ENCODE measurements around the gene CALN1.
"Not testable (repeated sequence)": the region's sequence is repeated elsewhere in the genome, so short reads cannot be mapped to it uniquely, and the experiment has no call there.

CALN1 gene

GRCh38 chr7:71739520-71740173, 672.5 kb downstream of the CALN1 start:
- DNase-seq (ENCODE audit: low read depth) = no peak

GRCh38 chr7:71737931-71738540, 674.1 kb downstream of the CALN1 start:
- DNase-seq (ENCODE audit: low read depth) = not testable (repeated sequence)

- no peak for DNase-seq (ENCODE audit: low read depth)
These were observed 676.1 kb downstream of the CALN1 start for GRCh38 chr7:71735961-71736556.

- DNase-seq (ENCODE audit: low read depth) = peak; percentile 35
These were observed 678.8 kb downstream of the CALN1 start for GRCh38 chr7:71733107-71733870.

- no peak for DNase-seq (ENCODE audit: low read depth)
These were observed 680.4 kb downstream of the CALN1 start for GRCh38 chr7:71731740-71732139.

Measured in activated T-helper 9 cell treated with anti-CD3 and anti-CD28 coated beads, Interleukin-2, amount 50 U/mL, for 16 hours (primary cell).